Subcutaneous abdominal adipose tissue (tissue), 5 donors: ENCODE data around the gene SLC6A19.
"Not testable (repeated sequence)": the region's sequence is repeated elsewhere in the genome, so short reads cannot be mapped to it uniquely, and the experiment has no call there.

Source experiments
- H3K27ac ChIP-seq: one replicate; pipeline ENCODE4 v1.7.0; 2013; ENCODE audit warnings: low read depth, mild to moderate bottlenecking, inconsistent platforms, low read length, moderate library complexity
- H3K27me3 ChIP-seq, 5 donors: one replicate each; pipeline ENCODE4 v1.7.0; 2013; ENCODE audit warnings: low read length in 5 of 5, inconsistent platforms in 1 of 5; ENCODE audit not compliant: control insufficient read depth in 5 of 5, insufficient read depth in 4 of 5
- H3K36me3 ChIP-seq, 5 donors: one replicate each; pipeline ENCODE4 v1.7.0; 2013; ENCODE audit warnings: low read length in 5 of 5; ENCODE audit not compliant: control insufficient read depth in 5 of 5, insufficient read depth in 5 of 5
- H3K4me1 ChIP-seq, 5 donors: one replicate each; pipeline ENCODE4 v1.7.0; 2013; ENCODE audit warnings: low read length in 5 of 5, mild to moderate bottlenecking in 3 of 5, moderate library complexity in 1 of 5; ENCODE audit not compliant: control insufficient read depth in 5 of 5, insufficient read depth in 5 of 5
- H3K4me3 ChIP-seq, 5 donors: one replicate each; pipeline ENCODE4 v1.7.0; 2013; ENCODE audit warnings: low read length in 5 of 5, low read depth in 1 of 5
- H3K9ac ChIP-seq, 5 donors: one replicate each; pipeline ENCODE4 v1.7.0; 2013; ENCODE audit warnings: low read length in 5 of 5, mild to moderate bottlenecking in 4 of 5, moderate library complexity in 3 of 5
- H3K9me3 ChIP-seq, 5 donors: one replicate each; pipeline ENCODE4 v1.7.0; 2013; ENCODE audit warnings: low read length in 5 of 5; ENCODE audit not compliant: control insufficient read depth in 5 of 5
- donor health status: healthy.
- donor health status: healthy.
- donor health status: healthy.
- donor health status: healthy.
- donor health status: healthy.

SLC6A19 gene

GRCh38 chr5:1201327-1202025 lies at the start of gene SLC6A19:
SLC6A19 (plus strand) TSS chr5:1201595; CDS start chr5:1201651, 56 bp downstream.
- H3K27ac ChIP-seq = no peak within 1 kb of the TSS
- no peak within 1 kb of the TSS for H3K4me3 ChIP-seq
- no peaks in the 10 kb centered on the region for H3K36me3 ChIP-seq
- H3K4me1 ChIP-seq = no peaks in the 10 kb centered on the region
- H3K27me3 ChIP-seq = peaks cover 25 to 56% (median 42%) of the 10 kb centered on the region in 5 donors
- H3K9me3 ChIP-seq = no peaks in the 10 kb centered on the region
- H3K9ac ChIP-seq = no peak within 1 kb of the TSS

DNA sequence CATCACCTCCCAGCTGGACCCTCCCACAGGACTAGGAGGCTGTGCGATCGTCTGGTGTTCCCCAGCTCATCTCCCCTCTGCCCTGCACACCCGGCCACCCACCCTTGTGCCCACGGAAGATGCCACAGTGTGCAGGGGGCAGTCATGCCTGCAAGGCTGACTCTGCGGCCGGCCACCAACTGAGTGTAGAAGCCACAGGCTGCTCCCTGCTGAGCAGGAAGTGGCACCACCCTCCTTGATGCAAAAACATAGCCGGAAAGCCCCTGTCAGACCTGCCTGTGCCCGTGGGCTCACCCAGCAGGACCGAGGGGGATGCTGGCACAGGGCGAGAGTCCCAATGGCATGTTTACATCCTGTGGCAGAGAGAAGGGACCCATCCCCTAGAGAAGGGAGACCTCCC lies 49.2 kb upstream of the SLC6A19 start:
- H3K4me1 ChIP-seq = peaks cover 0 to 9% (median 0%) of the 10 kb centered on the region in 5 donors
- H3K27ac ChIP-seq = no peak overlapping the region
- no peak overlapping the region for H3K4me3 ChIP-seq
- H3K36me3 ChIP-seq = no peaks in the 10 kb centered on the region
- H3K9me3 ChIP-seq = peaks cover 2 to 7% (median 5%) of the 10 kb centered on the region in 5 donors
- H3K27me3 ChIP-seq = peaks cover 27 to 46% (median 37%) of the 10 kb centered on the region in 5 donors
- H3K9ac ChIP-seq = no peak overlapping the region

- no peak overlapping the region for H3K9ac ChIP-seq
- H3K4me1 ChIP-seq = peaks cover 0 to 9% (median 0%) of the 10 kb centered on the region in 5 donors
- no peaks in the 10 kb centered on the region for H3K36me3 ChIP-seq
- H3K27me3 ChIP-seq = peaks cover 27 to 51% (median 40%) of the 10 kb centered on the region in 5 donors
- H3K9me3 ChIP-seq = peaks cover 2 to 7% (median 5%) of the 10 kb centered on the region in 5 donors
- no peak overlapping the region for H3K4me3 ChIP-seq
- H3K27ac ChIP-seq = no peak overlapping the region
Observed at GRCh38 chr5:1152771-1153282, 48.6 kb upstream of the SLC6A19 start.

DNA sequence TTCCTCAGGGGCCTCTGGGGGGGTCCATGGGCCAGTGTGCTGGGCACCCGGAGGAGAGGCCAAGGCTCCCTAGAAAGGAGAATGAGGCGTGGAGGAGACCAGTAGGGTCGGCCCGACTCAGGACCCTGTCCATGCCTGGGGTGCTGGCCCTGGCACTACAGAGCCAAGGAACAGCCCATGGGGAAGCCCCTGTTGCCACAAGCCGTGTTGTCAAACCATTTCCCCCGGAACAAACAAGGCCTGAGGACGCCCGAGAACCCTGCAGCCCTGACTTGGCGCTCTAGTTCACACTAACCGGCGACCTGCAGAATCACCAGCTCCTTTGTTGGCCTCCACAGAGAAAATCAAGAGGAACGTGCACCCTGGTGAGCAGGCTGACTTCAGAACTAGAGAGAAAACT lies 48.0 kb upstream of the SLC6A19 start:
- no peak overlapping the region for H3K9ac ChIP-seq
- peaks cover 2 to 7% (median 5%) of the 10 kb centered on the region in 5 donors for H3K9me3 ChIP-seq
- H3K27me3 ChIP-seq = peaks cover 27 to 51% (median 40%) of the 10 kb centered on the region in 5 donors
- H3K36me3 ChIP-seq = no peaks in the 10 kb centered on the region
- H3K27ac ChIP-seq = no peak overlapping the region
- H3K4me3 ChIP-seq = no peak overlapping the region
- peaks cover 0 to 9% (median 0%) of the 10 kb centered on the region in 5 donors for H3K4me1 ChIP-seq

GRCh38 chr5:1155191-1156032 lies 46.0 kb upstream of the SLC6A19 start:
- H3K36me3 ChIP-seq = no peaks in the 10 kb centered on the region
- H3K9me3 ChIP-seq = peaks cover 2 to 7% (median 5%) of the 10 kb centered on the region in 5 donors
- H3K4me3 ChIP-seq = no peak overlapping the region
- peaks cover 31 to 51% (median 45%) of the 10 kb centered on the region in 5 donors for H3K27me3 ChIP-seq
- no peak overlapping the region for H3K9ac ChIP-seq
- peaks cover 0 to 9% (median 0%) of the 10 kb centered on the region in 5 donors for H3K4me1 ChIP-seq
- H3K27ac ChIP-seq = no peak overlapping the region

DNA sequence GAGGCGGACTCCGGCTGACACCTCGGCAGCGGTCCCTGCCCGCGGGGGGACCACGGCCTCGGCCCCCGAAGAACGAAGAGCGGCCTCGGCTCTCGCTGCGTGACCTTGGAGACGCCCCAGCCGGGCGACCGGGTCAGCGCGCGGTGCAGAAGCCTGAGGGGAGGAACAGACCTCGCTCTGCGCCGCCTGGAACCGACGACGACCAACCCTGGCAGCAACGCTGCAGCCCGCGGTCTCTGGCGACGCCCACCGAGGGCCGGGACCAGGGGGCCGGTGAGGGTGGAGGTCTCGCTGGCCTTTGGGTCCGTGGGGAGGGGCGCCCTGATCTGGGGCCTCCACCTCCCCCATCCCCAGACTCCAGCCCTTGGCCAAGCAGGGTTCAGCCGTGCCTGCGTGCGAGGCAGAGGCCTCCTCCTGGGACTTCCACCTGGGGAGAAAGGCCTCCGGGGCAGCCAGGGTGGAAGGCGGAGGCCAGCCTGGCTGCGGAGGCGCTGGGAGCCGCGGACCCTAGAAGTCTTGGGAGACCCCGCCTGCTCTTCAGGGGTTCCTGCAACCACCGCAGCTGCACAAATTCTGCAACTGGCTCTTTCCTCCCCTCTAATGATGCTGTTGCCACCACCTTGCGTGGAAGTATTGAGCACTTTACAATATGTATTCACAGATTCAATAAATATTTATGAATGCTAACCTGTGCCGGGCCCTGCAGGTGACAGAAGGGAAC lies 45.2 kb upstream of the SLC6A19 start:
- Histone ChIP-seq H3K4me1 (peaks cover 0 to 9% (median 0%) of the 10 kb centered on the region in 5 donors), H3K27me3 (peaks cover 31 to 51% (median 45%) of the 10 kb centered on the region in 5 donors), H3K9me3 (peaks cover 2 to 7% (median 5%) of the 10 kb centered on the region in 5 donors), H3K27ac (no peak overlapping the region), H3K36me3 (no peaks in the 10 kb centered on the region), H3K4me3 (no peak overlapping the region), H3K9ac (no peak overlapping the region)

DNA sequence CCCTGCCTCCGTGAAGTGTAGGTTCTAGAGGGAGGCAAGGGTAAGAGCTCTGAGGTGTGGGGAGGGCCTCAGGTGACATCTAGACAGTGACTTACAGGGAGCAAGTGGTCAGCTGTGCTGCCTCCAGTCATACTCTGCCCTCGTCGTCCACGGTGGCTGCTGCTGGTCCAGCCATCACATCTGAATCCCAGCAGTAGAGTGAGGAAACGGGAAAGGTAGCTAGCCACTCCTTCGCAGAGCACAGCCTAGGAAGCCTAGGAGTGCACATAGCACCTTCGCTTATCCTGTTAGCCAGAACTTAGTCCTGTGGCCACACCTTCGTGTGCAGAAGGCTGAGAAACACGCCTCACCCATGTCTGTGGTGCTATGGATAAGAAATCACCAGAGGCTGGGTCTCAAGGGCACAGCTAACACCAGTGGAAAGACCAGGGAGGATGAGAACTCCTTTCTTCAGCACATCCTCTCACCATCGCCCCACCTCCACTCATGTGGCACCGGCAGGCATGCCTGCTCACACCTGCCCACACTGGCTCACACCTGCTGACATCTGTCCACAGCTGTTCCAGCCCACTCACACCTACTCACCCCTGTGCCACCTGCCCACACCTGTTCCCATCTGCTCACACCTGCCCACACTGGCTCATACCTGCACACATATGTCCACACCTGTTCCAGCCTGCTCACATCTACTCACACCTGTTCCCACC lies 44.5 kb upstream of the SLC6A19 start:
- Histone ChIP-seq H3K4me1 (peaks cover 0 to 9% (median 0%) of the 10 kb centered on the region in 5 donors), H3K9me3 (peaks cover 2 to 7% (median 5%) of the 10 kb centered on the region in 5 donors), H3K9ac (no peak overlapping the region), H3K4me3 (no peak overlapping the region), H3K27ac (no peak overlapping the region), H3K36me3 (no peaks in the 10 kb centered on the region), H3K27me3 (peaks cover 30 to 56% (median 43%) of the 10 kb centered on the region in 5 donors)

- H3K4me3 ChIP-seq, H3K9ac ChIP-seq, H3K36me3 ChIP-seq, H3K27ac ChIP-seq, H3K4me1 ChIP-seq, H3K9me3 ChIP-seq: not testable (repeated sequence)
- peaks cover 28 to 55% (median 41%) of the 10 kb centered on the region in 5 donors for H3K27me3 ChIP-seq
Observed at GRCh38 chr5:1157461-1157986, 43.9 kb upstream of the SLC6A19 start.
